CD4-positive, CD25-positive, alpha-beta regulatory T cell (primary cell): Measurements from ENCODE around the gene FBXL7. TPM values are rescaled to one million over a fixed set of nuclear protein-coding genes. Genes with fewer than 3 reads are reported as not detected.

ENCODE experiments used
- ATAC-seq, 2 donors: fragments of 150-1000 bp; cut with Tn5 transposase; one replicate each; pipeline ENCODE4 v1.10.0; 2021; ENCODE audit warnings: low read depth in 2 of 2, moderate number of reproducible peaks in 2 of 2, moderate library complexity in 1 of 2
- DNase-seq, 3 donors: peaks; one replicate each; pipeline versions ENCODE4 v3.0.0 to v3.0.0-alpha.2; 2012 to 2022; ENCODE audit warnings: mixed read lengths in 1 of 3
- H3K27ac ChIP-seq: one replicate; pipeline ENCODE4 v1.7.0; 2013; ENCODE audit warnings: mild to moderate bottlenecking, low read length; ENCODE audit not compliant: insufficient read depth, poor library complexity, severe bottlenecking
- H3K27me3 ChIP-seq: one replicate; pipeline ENCODE4 v1.7.0; 2013; ENCODE audit warnings: low read length; ENCODE audit not compliant: control insufficient read depth, insufficient read depth
- H3K36me3 ChIP-seq: one replicate; pipeline ENCODE4 v1.7.0; 2013; ENCODE audit warnings: mild to moderate bottlenecking, low read length, moderate library complexity; ENCODE audit not compliant: control insufficient read depth, insufficient read depth
- H3K4me1 ChIP-seq: 2 replicates; pipeline ENCODE4 v1.7.0; 2013; ENCODE audit warnings: mild to moderate bottlenecking, low read length; ENCODE audit not compliant: insufficient read depth, control insufficient read depth, poor library complexity, severe bottlenecking
- H3K4me3 ChIP-seq: one replicate; pipeline ENCODE4 v1.7.0; 2013; ENCODE audit warnings: low read depth, mild to moderate bottlenecking, low read length, moderate library complexity
- H3K9me3 ChIP-seq, 2 experiments: 1 replicate in 1 of 2; 2 replicates in 1 of 2; pipeline ENCODE4 v1.7.0; 2013; ENCODE audit warnings: low read length in 2 of 2, mild to moderate bottlenecking in 1 of 2, moderate library complexity in 1 of 2; ENCODE audit not compliant: control insufficient read depth in 2 of 2
- H3K27ac Mint-ChIP-seq, 3 donors: one replicate each; pipeline ENCODE4 v1.8.0; 2020 to 2022; ENCODE audit warnings: mild to moderate bottlenecking in 3 of 3, mixed read lengths in 3 of 3, moderate library complexity in 2 of 3
- H3K27me3 Mint-ChIP-seq: one replicate; pipeline ENCODE4 v1.8.0; 2022; ENCODE audit warnings: mild to moderate bottlenecking, mixed read lengths
- H3K36me3 Mint-ChIP-seq: one replicate; pipeline ENCODE4 v1.8.0; 2020; ENCODE audit warnings: mixed read lengths
- H3K4me1 Mint-ChIP-seq, 4 donors: one replicate each; pipeline ENCODE4 v1.8.0; 2020 to 2022; ENCODE audit warnings: mixed read lengths in 4 of 4, mild to moderate bottlenecking in 1 of 4
- H3K4me3 Mint-ChIP-seq, 4 donors: one replicate each; pipeline ENCODE4 v1.8.0; 2020 to 2022; ENCODE audit warnings: mild to moderate bottlenecking in 4 of 4, mixed read lengths in 4 of 4, moderate library complexity in 3 of 4
- H3K9me3 Mint-ChIP-seq, 7 donors: one replicate each; pipeline ENCODE4 v1.8.0; 2020 to 2022; ENCODE audit warnings: mixed read lengths in 7 of 7, mild to moderate bottlenecking in 3 of 7, moderate library complexity in 2 of 7
- polyA plus RNA-seq, 4 donors: library from polyadenylated mRNA; unstranded; fragments of 300-500 nt; fragmentation: Illumina TruSeq; gene quantifications; one replicate each; pipeline ENCODE4 v1.2.3, GENCODE V29; 2021
- total RNA-seq: library from RNA; stranded (reverse); gene quantifications from one replicate; pipeline ENCODE4 v1.2.3, GENCODE V29; 2022

The FBXL7 gene
- total and polyA plus RNA-seq, 5 donors from 2014 or later = not detected

DNA sequence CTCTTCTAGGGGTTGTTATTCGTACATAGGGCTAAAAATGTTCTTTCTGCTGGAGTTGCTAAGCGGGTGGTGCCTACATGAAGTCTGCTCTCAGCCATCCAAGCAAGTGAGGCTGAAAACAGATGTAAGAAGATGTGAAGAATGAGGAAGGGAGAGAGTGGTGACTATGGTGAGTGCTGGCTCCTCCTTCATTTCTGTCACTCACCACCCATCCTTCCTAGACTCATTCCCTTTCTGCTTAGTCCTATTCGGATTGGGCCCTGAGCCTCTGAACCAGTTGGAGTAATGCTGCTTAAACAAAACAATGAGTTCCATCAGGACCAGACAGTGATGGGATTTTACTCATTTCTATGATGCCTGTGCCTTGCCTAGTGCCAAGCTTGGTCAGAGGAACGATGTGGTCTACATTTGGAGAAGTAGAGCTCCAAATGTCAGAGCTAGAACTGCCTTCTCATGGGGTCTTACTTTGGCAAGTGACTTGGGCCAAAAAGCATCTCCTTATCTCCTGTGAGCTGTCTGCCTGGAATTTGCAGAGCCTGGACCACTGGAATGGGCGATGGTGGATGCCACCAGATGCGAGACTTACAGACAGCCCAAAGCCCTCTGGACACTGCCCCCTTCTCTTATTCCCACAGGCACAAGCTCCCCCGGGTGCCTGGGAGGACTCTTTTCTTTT is 192.9 kb downstream of the FBXL7 start:
- Histone ChIP-seq H3K4me1 (no peaks in the 10 kb centered on the region), H3K27ac (no peak overlapping the region), H3K9me3 (no peaks in the 10 kb centered on the region), H3K36me3 (no peaks in the 10 kb centered on the region), H3K4me3 (no peak overlapping the region), H3K27me3 (no peaks in the 10 kb centered on the region)
- no peak overlapping the region for H3K27ac Mint-ChIP-seq
- H3K4me3 Mint-ChIP-seq = no peak overlapping the region
- DNase-seq (no peak), ATAC-seq (no peak)
- H3K27me3 Mint-ChIP-seq = no peaks in the 10 kb centered on the region
- H3K36me3 Mint-ChIP-seq = no peaks in the 10 kb centered on the region
- peaks cover 0 to 10% (median 2%) of the 10 kb centered on the region in 7 donors for H3K9me3 Mint-ChIP-seq
- H3K4me1 Mint-ChIP-seq = no peaks in the 10 kb centered on the region

- DNase-seq (no peak), ATAC-seq (no peak)
- Histone ChIP-seq H3K4me1 (no peaks in the 10 kb centered on the region), H3K4me3 (no peak overlapping the region), H3K9me3 (no peaks in the 10 kb centered on the region), H3K36me3 (no peaks in the 10 kb centered on the region), H3K27ac (no peak overlapping the region), H3K27me3 (no peaks in the 10 kb centered on the region)
- H3K36me3 Mint-ChIP-seq = no peaks in the 10 kb centered on the region
- no peaks in the 10 kb centered on the region for H3K4me1 Mint-ChIP-seq
- no peak overlapping the region for H3K27ac Mint-ChIP-seq
- peaks cover 0 to 10% (median 2%) of the 10 kb centered on the region in 7 donors for H3K9me3 Mint-ChIP-seq
- H3K27me3 Mint-ChIP-seq = no peaks in the 10 kb centered on the region
- H3K4me3 Mint-ChIP-seq = no peak overlapping the region
These were observed 193.4 kb downstream of the FBXL7 start for GRCh38 chr5:15693382-15693728.

GRCh38 chr5:15693933-15694332 is 194.0 kb downstream of the FBXL7 start:
- H3K4me1 ChIP-seq = no peaks in the 10 kb centered on the region
- H3K36me3 ChIP-seq = no peaks in the 10 kb centered on the region
- no peaks in the 10 kb centered on the region for H3K4me1 Mint-ChIP-seq
- DNase-seq = no peak
- peaks cover 0 to 10% (median 2%) of the 10 kb centered on the region in 7 donors for H3K9me3 Mint-ChIP-seq
- H3K4me3 ChIP-seq = no peak overlapping the region
- H3K27ac ChIP-seq = no peak overlapping the region
- H3K27me3 Mint-ChIP-seq = no peaks in the 10 kb centered on the region
- no peaks in the 10 kb centered on the region for H3K36me3 Mint-ChIP-seq
- H3K4me3 Mint-ChIP-seq = no peak overlapping the region
- no peaks in the 10 kb centered on the region for H3K27me3 ChIP-seq
- no peak for ATAC-seq
- no peaks in the 10 kb centered on the region for H3K9me3 ChIP-seq
- no peak overlapping the region for H3K27ac Mint-ChIP-seq

- DNase-seq = no peak
- H3K36me3 Mint-ChIP-seq = no peaks in the 10 kb centered on the region
- H3K9me3 ChIP-seq = no peaks in the 10 kb centered on the region
- no peak overlapping the region for H3K27ac Mint-ChIP-seq
- H3K9me3 Mint-ChIP-seq = peaks cover 0 to 10% (median 2%) of the 10 kb centered on the region in 7 donors
- no peak overlapping the region for H3K4me3 ChIP-seq
- H3K27me3 ChIP-seq = no peaks in the 10 kb centered on the region
- H3K36me3 ChIP-seq = no peaks in the 10 kb centered on the region
- no peak overlapping the region for H3K27ac ChIP-seq
- ATAC-seq = no peak
- no peaks in the 10 kb centered on the region for H3K4me1 ChIP-seq
- no peaks in the 10 kb centered on the region for H3K4me1 Mint-ChIP-seq
- no peak overlapping the region for H3K4me3 Mint-ChIP-seq
- no peaks in the 10 kb centered on the region for H3K27me3 Mint-ChIP-seq
These were observed 194.8 kb downstream of the FBXL7 start for GRCh38 chr5:15694696-15695214.

DNA sequence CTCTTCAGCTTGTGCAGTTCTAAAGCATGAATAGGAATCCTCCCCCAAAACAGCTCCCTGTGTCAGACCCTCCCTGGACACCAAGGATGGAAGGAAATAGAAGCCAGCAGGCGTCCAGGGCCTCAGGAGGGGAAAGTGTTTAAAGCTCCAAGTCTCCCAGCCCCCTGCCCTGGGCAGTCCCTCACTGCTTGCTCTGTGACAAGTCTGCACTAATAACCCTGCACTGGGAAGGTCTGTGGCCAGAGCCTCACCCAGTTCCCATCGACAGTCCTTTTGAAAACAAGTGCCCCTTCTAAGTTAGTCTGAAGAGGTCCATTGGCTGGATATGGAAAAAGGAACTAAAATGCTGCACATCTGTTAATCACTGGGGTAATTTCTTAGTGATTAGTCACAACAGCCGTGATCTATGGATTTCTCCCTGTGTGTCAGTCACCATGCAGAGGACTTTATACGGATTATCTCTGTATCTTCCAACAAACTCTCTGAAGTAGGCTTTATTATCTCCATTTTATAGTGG is 195.3 kb downstream of the FBXL7 start:
- Mint-ChIP-seq H3K4me1 (no peaks in the 10 kb centered on the region), H3K4me3 (no peak overlapping the region), H3K27me3 (no peaks in the 10 kb centered on the region), H3K9me3 (peaks cover 0 to 10% (median 2%) of the 10 kb centered on the region in 7 donors), H3K27ac (no peak overlapping the region), H3K36me3 (no peaks in the 10 kb centered on the region)
- DNase-seq (no peak), ATAC-seq (no peak)
- H3K27ac ChIP-seq = no peak overlapping the region
- H3K9me3 ChIP-seq = no peaks in the 10 kb centered on the region
- H3K4me1 ChIP-seq = no peaks in the 10 kb centered on the region
- no peaks in the 10 kb centered on the region for H3K36me3 ChIP-seq
- no peaks in the 10 kb centered on the region for H3K27me3 ChIP-seq
- H3K4me3 ChIP-seq = no peak overlapping the region

- H3K9me3 ChIP-seq = no peaks in the 10 kb centered on the region
- no peaks in the 10 kb centered on the region for H3K36me3 ChIP-seq
- no peak overlapping the region for H3K4me3 Mint-ChIP-seq
- H3K36me3 Mint-ChIP-seq = no peaks in the 10 kb centered on the region
- no peak overlapping the region for H3K4me3 ChIP-seq
- no peaks in the 10 kb centered on the region for H3K27me3 Mint-ChIP-seq
- no peak overlapping the region for H3K27ac ChIP-seq
- DNase-seq = no peak
- H3K27ac Mint-ChIP-seq = no peak overlapping the region
- H3K4me1 ChIP-seq = no peaks in the 10 kb centered on the region
- H3K4me1 Mint-ChIP-seq = no peaks in the 10 kb centered on the region
- peaks cover 0 to 3% (median 1%) of the 10 kb centered on the region in 7 donors for H3K9me3 Mint-ChIP-seq
- no peak for ATAC-seq
- no peaks in the 10 kb centered on the region for H3K27me3 ChIP-seq
These were observed 200.4 kb downstream of the FBXL7 start for GRCh38 chr5:15700373-15700772.

GRCh38 chr5:15702102-15702501 is 202.1 kb downstream of the FBXL7 start:
- no peaks in the 10 kb centered on the region for H3K36me3 ChIP-seq
- no peak for DNase-seq
- Mint-ChIP-seq H3K4me1 (no peaks in the 10 kb centered on the region), H3K27ac (no peak overlapping the region), H3K4me3 (no peak overlapping the region), H3K36me3 (no peaks in the 10 kb centered on the region), H3K27me3 (no peaks in the 10 kb centered on the region), H3K9me3 (peaks cover 0 to 12% (median 3%) of the 10 kb centered on the region in 7 donors)
- H3K9me3 ChIP-seq = no peaks in the 10 kb centered on the region
- H3K27me3 ChIP-seq = no peaks in the 10 kb centered on the region
- H3K4me1 ChIP-seq = no peaks in the 10 kb centered on the region
- no peak overlapping the region for H3K27ac ChIP-seq
- no peak for ATAC-seq
- no peak overlapping the region for H3K4me3 ChIP-seq

GRCh38 chr5:15703901-15704300 is 203.9 kb downstream of the FBXL7 start:
- ATAC-seq (no peak), DNase-seq (no peak)
- Mint-ChIP-seq H3K4me3 (no peak overlapping the region), H3K27me3 (no peaks in the 10 kb centered on the region), H3K9me3 (peaks cover 0 to 12% (median 2%) of the 10 kb centered on the region in 7 donors), H3K27ac (no peak overlapping the region), H3K36me3 (no peaks in the 10 kb centered on the region), H3K4me1 (no peaks in the 10 kb centered on the region)
- Histone ChIP-seq H3K4me3 (no peak overlapping the region), H3K36me3 (no peaks in the 10 kb centered on the region), H3K4me1 (no peaks in the 10 kb centered on the region), H3K27ac (no peak overlapping the region), H3K9me3 (no peaks in the 10 kb centered on the region), H3K27me3 (no peaks in the 10 kb centered on the region)
